GM12891 (cell line): ENCODE data around the gene KDM6A.
"Not testable (repeated sequence)": the region's sequence is repeated elsewhere in the genome, so short reads cannot be mapped to it uniquely, and the experiment has no call there.

Source experiments
- DNase-seq: peaks from one replicate; pipeline ENCODE4 v3.0.0; 2011; ENCODE audit warnings: low spot score; ENCODE audit not compliant: insufficient read length
- FAIRE-seq: peaks from 2 replicates; lab custom pipeline; 2011; peaks lifted over from hg19 to GRCh38; lab: Jason Lieb, UNC
- PAX5 ChIP-seq: IDR thresholded peaks from 2 replicates; pipeline ENCODE4 v1.6.1; 2011; ENCODE audit warnings: low read length, moderate library complexity, mild to moderate bottlenecking; ENCODE audit not compliant: insufficient read depth, severe bottlenecking
- POLR2A ChIP-seq: IDR thresholded peaks from 2 replicates; pipeline ENCODE4 v1.6.1; 2011; ENCODE audit warnings: low read depth, low read length, control low read depth
- POLR2AphosphoS5 ChIP-seq: IDR thresholded peaks from 2 replicates; pipeline ENCODE4 v1.6.1; 2011; ENCODE audit warnings: low read depth, low read length, control low read depth
- POU2F2 ChIP-seq: IDR thresholded peaks from 2 replicates; pipeline ENCODE4 v1.6.1; 2011; ENCODE audit warnings: low read depth, mild to moderate bottlenecking, control low read depth, low read length, moderate library complexity
- SPI1 ChIP-seq: IDR thresholded peaks from 2 replicates; pipeline ENCODE4 v1.6.1; 2011; ENCODE audit warnings: low read depth, low read length, control low read depth
- TAF1 ChIP-seq: IDR thresholded peaks from 2 replicates; pipeline ENCODE4 v1.6.1; 2011; ENCODE audit warnings: low read depth, low read length, control low read depth

KDM6A gene

GRCh38 chrX:45026036-45026435 is 153.0 kb downstream of the KDM6A start:
- no peak for FAIRE-seq
- TF ChIP-seq POLR2A (no peak), TAF1 (no peak), PAX5 (no peak), POU2F2 (no peak), SPI1 (no peak), POLR2AphosphoS5 (no peak)

GRCh38 chrX:45031830-45032378 is 158.9 kb downstream of the KDM6A start:
- no peak for TF ChIP-seq TAF1
- TF ChIP-seq PAX5: no peak
- no peak for TF ChIP-seq POLR2A
- TF ChIP-seq POLR2AphosphoS5: no peak
- TF ChIP-seq POU2F2: no peak
- no peak for TF ChIP-seq SPI1
- no peak for FAIRE-seq
- DNase-seq: no peak

More at GRCh38 chrX:45026036-45026435, 153.0 kb downstream of the KDM6A start:
- no peak for DNase-seq

GRCh38 chrX:45035071-45035470 is 162.1 kb downstream of the KDM6A start:
- TF ChIP-seq POLR2AphosphoS5 (no peak), POLR2A (no peak), SPI1 (no peak), TAF1 (no peak), PAX5 (no peak), POU2F2 (no peak)
- FAIRE-seq: no peak

GRCh38 chrX:45036161-45036560 is 163.2 kb downstream of the KDM6A start:
- TF ChIP-seq TAF1: no peak
- TF ChIP-seq SPI1: no peak
- no peak for TF ChIP-seq POLR2AphosphoS5
- TF ChIP-seq POLR2A: no peak
- TF ChIP-seq PAX5: no peak
- no peak for TF ChIP-seq POU2F2
- no peak for FAIRE-seq

More at GRCh38 chrX:45035071-45035470, 162.1 kb downstream of the KDM6A start:
- no peak for DNase-seq

GRCh38 chrX:45040137-45040536 is 167.1 kb downstream of the KDM6A start:
- not testable (repeated sequence) for FAIRE-seq, DNase-seq

More at GRCh38 chrX:45036161-45036560, 163.2 kb downstream of the KDM6A start:
- no peak for DNase-seq

- no peak for DNase-seq
- no peak for TF ChIP-seq PAX5
- no peak for TF ChIP-seq TAF1
- no peak for TF ChIP-seq POLR2AphosphoS5
- TF ChIP-seq POLR2A: no peak
- no peak for TF ChIP-seq POU2F2
- FAIRE-seq: no peak
Measured at GRCh38 chrX:45046417-45046816, 173.4 kb downstream of the KDM6A start.

- FAIRE-seq: no peak
- TF ChIP-seq POLR2A: no peak
- TF ChIP-seq TAF1: no peak
- no peak for TF ChIP-seq SPI1
- no peak for TF ChIP-seq POLR2AphosphoS5
- no peak for TF ChIP-seq PAX5
- TF ChIP-seq POU2F2: no peak
Measured at GRCh38 chrX:45050558-45050957, 177.6 kb downstream of the KDM6A start.

GRCh38 chrX:45056428-45057145 is 183.6 kb downstream of the KDM6A start:
- peak; percentile 13 for FAIRE-seq
- DNase-seq: no peak
- TF ChIP-seq POLR2A: no peak

More at GRCh38 chrX:45050558-45050957, 177.6 kb downstream of the KDM6A start:
- DNase-seq: no peak

- not testable (repeated sequence) for FAIRE-seq, DNase-seq
Measured at GRCh38 chrX:45059906-45060305, 186.9 kb downstream of the KDM6A start.

- FAIRE-seq (no peak), DNase-seq (no peak)
- TF ChIP-seq POU2F2 (no peak), SPI1 (no peak), POLR2A (no peak), PAX5 (no peak), TAF1 (no peak), POLR2AphosphoS5 (no peak)
Measured at GRCh38 chrX:45063319-45064095, 190.5 kb downstream of the KDM6A start.
